GM18870 (cell line): Measurements from ENCODE around the gene HOXD9.

Experiments
- ATAC-seq: cut with Tn5 transposase; IDR thresholded peaks from one replicate; pipeline ENCODE4 v1.9.1; 2021; ENCODE audit warnings: moderate library complexity; ENCODE audit not compliant: unreplicated experiment

Gene HOXD9

GRCh38 chr2:176152350-176153181 lies 30.0 kb downstream of the HOXD9 start:
- no peak for ATAC-seq

GRCh38 chr2:176154576-176155252 lies 32.2 kb downstream of the HOXD9 start:
- no peak for ATAC-seq

- no peak for ATAC-seq
Measured at GRCh38 chr2:176155356-176156044, 33.0 kb downstream of the HOXD9 start.

DNA sequence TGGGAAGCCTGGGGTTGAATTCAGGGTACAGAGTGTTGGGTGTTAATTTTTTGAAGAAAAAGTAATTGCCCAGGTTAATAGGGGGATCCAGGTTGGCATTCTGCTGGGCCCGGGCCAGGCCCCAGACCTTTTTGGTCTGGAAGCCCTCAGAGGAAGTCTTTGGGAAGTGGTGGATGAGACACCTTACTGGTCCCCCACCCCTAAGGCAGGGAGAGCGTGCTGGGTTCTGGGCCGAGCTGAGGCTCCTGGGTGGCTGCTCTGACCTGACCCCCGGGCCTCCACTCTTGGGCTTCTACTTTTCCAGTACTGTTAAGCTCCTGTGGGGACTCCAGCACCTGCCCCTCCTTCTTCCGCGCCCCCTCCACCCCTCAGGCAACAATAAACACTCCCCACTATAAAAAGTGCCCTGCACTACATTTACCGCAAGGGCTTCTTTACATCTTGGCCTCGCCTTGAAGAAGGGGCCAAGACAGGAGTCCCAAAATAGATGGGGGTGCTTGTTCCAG lies 33.8 kb downstream of the HOXD9 start:
- no peak for ATAC-seq

DNA sequence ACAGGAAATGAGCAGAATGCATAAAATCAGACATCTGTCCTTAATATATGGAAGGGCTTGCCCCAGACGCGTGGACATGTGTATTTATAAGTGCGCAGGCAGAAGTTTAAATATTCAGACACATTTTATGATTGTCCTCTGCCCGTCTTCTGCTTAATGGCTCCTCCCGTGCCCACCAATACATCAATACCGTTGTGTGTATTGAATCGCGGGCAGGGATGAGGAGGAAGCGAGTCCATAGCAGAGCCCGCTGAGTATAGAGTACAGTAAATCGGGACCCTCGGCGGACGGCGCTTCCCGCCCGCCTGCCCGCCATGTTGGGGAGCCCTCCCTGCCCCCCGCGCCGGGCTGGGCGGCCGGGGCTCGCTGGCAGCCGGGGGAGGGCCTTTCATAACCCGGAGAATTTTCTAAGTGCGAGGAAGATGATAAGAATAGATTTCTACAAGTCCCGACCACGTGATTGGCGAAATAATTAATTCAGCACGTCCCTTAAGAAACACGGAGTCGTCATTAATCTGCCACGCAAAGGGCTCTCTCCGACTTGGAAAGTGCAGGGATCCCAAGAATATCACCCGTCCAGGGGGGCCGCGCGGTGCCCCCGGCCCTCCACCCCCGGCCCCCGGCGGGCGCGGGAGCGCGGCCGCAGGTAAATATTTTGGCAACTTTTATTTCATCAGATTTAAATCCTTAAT lies 34.4 kb downstream of the HOXD9 start, which contains the start of gene HOXD3:
HOXD3 (plus strand) TSS at position 501 of the 692 bp plus-strand sequence. CDS start 11,808 bp downstream, outside the sequence.
- no peak for ATAC-seq

GRCh38 chr2:176157499-176158185 lies 35.1 kb downstream of the HOXD9 start:
- no peak for ATAC-seq

GRCh38 chr2:176158186-176158591 lies 35.7 kb downstream of the HOXD9 start:
- no peak for ATAC-seq

GRCh38 chr2:176158855-176159662 lies 36.5 kb downstream of the HOXD9 start:
- no peak for ATAC-seq

DNA sequence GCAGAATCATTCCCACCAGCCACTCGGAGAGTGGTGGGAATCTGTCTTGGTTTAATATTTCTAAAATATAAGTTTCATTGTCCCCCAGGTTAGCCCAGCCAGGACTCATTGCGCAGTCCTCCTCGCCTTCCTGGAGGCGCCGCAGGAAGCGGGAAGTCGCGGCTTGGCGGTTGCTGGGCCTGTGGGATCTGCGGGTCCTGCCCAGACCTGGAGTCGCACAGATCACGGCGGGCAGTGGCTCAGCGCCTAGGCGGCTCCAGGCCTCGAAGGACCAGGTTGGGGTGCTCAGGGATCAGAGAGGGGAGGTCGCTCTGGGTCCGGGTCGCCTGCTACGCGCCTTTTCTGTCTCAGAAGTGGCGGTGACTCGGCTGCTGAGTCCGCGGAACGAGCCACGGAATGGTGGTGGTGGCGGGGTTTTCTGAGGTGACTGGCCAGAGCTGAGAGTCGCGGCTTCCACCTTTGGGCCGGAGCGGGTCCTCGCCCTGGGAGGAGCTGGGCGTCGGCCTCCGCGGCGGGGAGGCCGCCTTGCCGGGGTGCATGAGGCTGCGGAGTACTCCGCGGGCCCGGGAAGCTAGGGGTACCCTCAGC lies 37.2 kb downstream of the HOXD9 start:
- ATAC-seq = no peak

DNA sequence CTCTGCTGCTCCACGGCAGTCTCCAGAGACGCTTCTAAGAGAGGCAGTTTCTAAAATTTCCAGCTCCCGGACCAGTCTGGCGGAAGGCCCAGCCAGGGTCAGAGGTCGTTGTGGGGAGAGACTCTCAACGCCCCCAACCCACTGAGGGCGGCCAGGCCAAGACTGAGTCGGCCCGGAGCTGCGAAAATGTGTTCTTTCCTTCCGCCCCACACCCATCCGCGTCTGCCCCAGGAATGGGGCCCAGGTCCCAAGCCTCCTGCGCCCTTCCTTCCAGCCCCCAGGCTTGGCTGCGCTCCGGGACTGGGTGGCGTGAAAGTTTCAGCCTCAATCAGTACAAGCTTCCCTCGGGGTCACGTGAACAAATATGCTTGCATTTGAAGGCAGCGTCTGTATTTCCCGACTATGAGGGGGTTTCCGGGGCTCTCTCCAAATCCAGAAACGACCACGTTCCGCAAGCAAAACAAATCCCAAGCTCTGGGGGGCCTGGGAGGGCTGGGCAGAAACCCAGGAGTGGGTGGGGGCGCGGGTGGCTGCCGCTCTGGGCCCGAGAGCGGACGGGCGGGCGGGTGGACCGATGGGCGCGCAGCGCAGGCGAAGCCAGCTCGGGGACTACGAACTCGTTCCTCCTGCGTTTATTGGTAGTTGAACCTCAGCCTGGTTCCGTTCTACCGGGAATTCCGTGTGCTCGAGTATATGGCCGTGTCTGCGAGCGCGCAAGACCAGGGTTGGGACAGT lies 37.9 kb downstream of the HOXD9 start:
- ATAC-seq = no peak

GRCh38 chr2:176160986-176161824 lies 38.7 kb downstream of the HOXD9 start:
- ATAC-seq = no peak

DNA sequence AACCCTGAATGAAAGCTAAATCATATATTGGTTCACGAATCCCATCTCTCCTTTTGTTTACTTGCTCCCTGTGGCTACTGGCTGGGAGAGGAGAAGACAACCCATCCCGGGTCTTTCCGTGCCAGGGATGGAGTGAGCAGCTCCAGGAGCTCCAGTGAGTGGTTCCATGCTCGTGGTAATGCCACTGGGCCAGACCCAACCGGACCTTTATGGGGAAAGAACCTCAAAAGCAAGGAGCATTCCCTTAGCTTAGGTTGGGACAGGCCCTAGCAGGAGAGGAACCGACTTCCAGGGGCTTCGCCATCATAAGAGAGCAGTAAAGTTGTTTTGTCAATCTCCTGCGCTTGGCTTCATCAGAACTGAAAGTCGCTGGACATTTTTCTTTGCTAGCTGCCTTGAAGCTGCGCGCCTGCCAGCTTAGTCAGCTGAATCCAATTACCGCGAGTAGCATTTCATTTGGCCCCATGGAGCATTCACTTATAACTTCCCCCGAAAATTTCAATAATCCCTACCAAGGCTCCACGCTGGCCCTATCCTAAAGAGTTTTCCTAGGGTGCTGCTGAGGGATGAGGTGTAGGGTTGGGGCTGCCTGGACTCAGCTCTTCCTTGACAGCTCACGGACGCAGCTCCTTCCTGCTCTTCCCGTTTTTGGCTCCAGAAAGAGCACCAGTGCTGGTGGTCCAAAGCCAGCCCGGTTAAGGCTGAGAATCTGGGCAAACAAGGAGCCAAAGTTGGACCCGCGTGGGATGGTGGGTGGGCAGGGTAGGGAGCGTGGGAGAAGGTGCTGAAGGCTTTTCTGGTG lies 39.5 kb downstream of the HOXD9 start:
- ATAC-seq = no peak

DNA sequence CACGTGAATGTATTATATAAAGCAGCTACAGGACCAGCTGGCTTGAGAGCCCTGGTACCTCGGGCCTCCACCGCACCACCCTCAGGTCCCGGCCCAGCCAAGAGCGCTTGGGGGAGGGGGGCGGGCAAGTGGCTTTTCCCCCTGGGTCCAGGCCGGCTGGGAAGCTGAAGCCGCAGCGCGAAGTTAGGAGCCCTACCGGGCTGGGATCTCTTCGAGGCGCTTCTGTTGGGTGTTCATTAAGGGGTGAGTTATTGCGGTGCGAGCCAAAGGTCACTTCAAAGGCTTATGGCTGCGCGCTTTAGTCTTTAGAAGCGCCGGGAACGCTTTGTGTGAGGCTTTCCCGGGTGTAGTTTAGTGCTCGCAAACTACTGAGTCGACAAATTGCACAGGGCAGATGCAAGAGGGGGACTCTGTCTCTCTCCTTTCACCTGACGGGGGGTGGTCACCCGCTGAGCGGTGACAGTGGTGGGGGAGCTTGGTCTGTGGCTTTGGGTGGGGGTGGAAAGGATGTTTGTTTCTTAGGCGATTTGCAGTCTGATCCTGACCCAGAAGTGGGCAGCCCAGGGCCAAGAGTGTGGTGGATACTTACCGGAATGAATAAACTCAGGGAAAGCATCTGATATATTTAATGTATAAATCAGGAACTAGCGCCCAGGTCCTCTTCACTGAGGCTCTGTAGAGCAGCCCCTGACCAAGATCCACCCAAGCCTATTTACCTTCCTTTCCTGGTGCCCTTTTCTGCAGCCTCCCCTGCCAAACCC lies 40.6 kb downstream of the HOXD9 start:
- no peak for ATAC-seq

GRCh38 chr2:176163672-176164056 lies 41.1 kb downstream of the HOXD9 start:
- ATAC-seq = no peak

DNA sequence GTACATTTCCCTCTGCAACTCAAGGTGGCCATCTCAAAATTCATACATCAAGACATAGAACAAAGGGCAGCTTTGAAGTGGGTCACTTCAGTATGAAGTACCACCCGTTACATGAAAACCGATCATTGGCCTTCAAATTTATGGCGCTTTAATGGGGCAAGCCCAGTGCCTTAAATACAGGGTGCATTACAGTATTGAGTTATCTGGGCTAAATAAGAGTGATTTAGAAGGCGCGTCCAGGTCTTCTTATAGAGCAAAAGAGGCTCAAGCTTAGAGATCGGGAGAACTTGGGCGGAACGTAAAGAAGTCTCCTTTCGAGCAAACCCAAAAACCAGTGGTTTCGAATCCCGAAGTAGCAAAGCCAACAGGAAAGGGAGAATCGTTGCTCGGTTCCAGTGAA lies 41.7 kb downstream of the HOXD9 start:
- ATAC-seq = no peak
